GM18505 (cell line): ENCODE data around the gene C5AR1.
"Not testable (repeated sequence)": the region's sequence is repeated elsewhere in the genome, so short reads cannot be mapped to it uniquely, and the experiment has no call there.

ENCODE experiments used
- ATAC-seq: cut with Tn5 transposase; IDR thresholded peaks from one replicate; pipeline ENCODE4 v1.9.1; 2021; ENCODE audit not compliant: unreplicated experiment
- POLR2A ChIP-seq: IDR thresholded peaks from 4 replicates; pipeline ENCODE4 v1.6.1; 2011; ENCODE audit warnings: borderline replicate concordance; ENCODE audit not compliant: insufficient read depth, insufficient read length; ENCODE audit errors: extremely low read depth

The C5AR1 gene

DNA sequence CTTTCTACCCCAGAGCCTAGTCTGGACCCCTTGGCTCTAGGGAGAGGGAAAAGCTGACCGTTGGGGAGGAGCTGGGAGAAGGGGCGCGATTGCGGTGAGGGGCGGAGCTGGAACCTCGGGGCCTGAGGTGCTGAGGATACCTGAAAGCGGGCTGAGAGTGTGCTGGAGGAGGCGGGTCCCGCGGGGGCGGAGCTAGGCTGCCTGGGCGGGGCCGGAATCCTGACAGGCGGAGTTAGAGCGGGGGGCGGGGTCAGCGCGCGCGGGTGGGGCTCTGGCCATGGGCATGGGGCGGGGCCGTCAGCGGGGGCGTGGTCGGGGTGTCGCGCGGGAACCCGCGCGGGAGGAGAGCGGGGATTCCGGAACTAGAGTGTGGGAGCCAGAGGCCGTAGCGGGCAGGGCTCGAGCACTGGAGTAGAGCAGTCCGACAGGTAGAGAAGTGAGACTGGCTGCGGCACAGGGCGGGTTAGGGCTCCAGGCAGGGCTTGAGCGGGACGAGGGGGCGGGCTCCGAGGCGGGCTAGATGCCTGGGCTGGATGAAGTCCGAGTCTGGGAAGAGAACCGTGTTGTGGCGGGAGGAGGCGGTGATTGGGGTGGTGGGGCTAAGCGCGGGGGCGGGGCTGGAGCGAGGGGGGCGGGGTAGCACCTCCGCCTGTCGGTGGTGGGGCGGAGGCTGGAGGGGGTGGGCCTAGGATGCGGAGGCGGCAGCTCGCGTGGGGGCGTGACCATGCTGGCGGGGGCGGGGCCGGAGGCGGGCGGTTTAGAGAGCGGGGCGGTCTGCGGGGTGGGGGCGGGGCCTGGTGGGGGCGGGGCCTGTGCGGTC, 35.4 kb upstream of the C5AR1 start, which contains the start of gene INAFM1:
TSS of gene INAFM1 (plus strand) at position 815 of the 820 bp plus-strand sequence. CDS start 35 bp downstream, outside the sequence.
- peak; percentile 52 for ATAC-seq

DNA sequence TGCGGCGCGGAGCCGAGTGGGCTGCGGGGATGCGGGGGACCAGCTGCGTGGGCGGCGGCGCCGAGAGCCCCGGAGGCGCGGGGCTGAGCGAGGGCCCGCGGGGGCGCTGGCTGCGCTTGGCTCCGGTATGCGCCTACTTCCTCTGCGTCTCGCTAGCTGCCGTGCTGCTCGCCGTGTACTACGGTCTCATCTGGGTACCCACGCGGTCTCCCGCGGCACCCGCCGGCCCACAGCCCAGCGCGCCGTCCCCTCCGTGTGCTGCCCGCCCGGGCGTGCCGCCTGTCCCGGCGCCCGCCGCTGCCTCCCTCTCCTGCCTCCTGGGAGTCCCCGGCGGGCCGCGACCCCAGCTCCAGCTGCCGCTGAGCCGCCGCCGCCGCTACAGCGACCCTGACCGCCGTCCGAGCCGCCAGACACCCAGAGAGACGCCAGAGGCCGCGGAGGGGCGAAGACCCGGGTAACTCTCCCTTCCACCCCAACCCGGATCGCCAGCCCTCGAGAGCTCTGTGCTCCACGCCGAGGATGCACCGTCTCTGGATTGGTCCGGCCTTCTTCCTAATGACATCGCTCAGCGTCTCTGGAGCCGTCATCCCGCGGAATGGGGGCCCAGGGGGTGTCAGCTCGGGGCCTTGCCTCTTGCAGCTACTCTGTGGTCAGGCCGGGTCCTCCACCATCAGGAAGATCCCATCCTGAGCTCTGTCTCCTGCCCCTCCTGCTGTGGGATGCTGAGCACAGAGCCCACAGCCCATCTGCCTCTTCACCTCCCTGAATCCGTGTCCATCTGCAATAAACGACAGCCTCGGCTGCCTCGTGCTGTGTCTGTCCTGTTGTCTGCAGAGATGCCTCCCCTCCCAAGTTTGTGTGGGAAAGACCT, 34.5 kb upstream of the C5AR1 start:
- no peak for TF ChIP-seq POLR2A
- ATAC-seq = peak; percentile 27

More for the DNA sequence above, 35.4 kb upstream of the C5AR1 start, which contains the start of gene INAFM1:
- peak; percentile 44 for TF ChIP-seq POLR2A

- ATAC-seq = no peak
- TF ChIP-seq POLR2A = no peak
Measured at GRCh38 chr19:47275791-47276461, 33.7 kb upstream of the C5AR1 start.

DNA sequence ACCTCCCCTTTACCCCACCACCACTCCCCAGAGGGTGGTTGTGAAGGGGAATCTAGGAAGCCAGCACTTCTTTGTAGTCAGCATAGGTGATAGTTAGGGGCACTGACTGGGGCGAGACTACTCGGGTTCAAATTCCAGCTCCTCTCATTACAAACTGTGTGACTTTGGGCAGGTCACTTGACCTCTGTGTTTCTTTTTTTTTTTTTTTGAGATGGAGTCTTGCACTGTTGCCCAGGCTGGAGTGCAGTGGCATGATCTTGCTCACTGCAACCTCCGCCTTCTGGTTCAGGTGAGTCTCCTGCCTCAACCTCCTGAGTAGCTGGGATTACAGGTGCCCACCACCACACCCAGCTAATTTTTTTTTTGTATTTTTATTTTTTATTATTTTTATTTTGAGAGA, 33.1 kb upstream of the C5AR1 start:
- ATAC-seq = not testable (repeated sequence)

- ATAC-seq = no peak
- TF ChIP-seq POLR2A = no peak
Measured at GRCh38 chr19:47280183-47280797, 29.4 kb upstream of the C5AR1 start.

DNA sequence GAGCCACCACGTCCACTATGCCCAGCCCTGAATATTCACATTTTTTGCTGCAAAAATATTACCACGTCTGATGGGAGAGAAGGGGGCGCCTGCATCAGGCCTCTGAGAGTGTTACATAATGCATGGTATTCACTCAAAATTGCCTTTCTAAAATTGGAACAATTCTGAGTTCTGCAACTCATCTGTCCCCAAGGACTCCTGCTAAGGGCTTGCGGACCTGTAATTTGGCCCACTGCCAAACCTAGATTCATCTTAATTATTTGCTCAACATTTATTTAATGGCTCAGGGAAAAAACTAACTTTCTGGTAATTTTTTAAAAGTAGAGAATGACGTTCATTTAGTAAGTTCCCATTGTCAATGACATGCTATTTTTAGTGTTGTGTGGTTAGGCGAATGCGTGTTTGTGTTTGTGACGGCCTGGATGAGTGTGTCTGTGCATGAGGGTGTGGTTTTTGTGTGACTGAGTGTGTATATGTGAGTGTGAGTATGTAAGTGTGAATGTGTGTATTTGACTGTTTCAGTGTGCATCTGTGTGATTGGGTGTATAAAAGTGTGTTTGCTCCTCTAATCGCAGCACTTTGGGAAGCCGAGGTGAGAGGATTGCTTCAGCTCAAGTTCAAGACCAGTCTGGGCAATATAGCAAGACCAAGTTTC, 26.1 kb upstream of the C5AR1 start:
- no peak for ATAC-seq
- TF ChIP-seq POLR2A = no peak

DNA sequence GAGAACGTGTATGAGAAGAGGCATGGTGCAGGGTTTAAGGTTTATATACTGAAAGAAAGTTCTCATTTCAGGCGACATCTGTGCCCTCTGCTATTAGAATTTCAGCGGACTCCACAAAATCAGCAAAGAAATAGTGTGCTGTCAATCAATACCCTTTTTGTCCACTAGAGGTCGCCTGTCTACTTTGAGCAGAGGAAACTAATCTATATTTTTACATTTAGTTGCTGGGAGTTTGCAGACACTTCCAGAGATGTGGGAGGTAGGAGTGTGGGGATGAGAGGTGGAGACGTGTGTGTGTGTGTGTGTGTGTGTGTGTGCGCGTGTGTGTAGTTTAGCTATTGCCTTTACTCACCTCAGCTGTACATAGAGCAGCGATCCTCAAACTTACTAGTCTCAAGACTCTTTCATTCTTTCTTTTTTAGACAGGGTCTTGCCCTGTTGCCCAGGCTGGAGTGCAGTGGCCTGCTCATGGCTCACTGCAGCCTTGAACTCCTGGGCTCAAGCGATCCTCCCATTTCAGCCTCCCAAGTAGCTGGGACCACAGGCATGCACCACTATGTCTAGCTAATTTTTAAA, 25.2 kb upstream of the C5AR1 start:
- TF ChIP-seq POLR2A = no peak
- ATAC-seq = no peak

GRCh38 chr19:47296036-47296435, 13.6 kb upstream of the C5AR1 start:
- no peak for TF ChIP-seq POLR2A
- ATAC-seq = no peak

DNA sequence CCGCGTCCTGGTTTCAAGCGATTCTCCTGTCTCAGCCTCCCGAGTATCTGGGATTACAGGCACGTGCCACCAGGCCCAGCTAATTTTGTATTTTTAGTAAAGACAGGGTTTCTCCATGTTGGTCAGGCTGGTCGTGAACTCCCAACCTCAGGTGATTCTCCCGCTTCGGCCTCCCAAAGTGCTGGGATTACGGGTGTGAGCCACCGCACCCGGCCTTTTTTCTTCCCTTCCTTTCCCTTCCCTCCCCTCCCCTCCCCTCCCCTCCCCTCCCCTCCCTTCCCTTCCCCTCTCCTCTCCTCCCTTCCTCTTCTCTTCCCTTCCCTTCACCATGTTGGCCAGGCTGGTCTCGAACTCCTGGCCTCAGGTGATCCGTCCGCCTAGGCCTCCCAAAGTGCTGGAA, 8.8 kb upstream of the C5AR1 start:
- not testable (repeated sequence) for ATAC-seq

DNA sequence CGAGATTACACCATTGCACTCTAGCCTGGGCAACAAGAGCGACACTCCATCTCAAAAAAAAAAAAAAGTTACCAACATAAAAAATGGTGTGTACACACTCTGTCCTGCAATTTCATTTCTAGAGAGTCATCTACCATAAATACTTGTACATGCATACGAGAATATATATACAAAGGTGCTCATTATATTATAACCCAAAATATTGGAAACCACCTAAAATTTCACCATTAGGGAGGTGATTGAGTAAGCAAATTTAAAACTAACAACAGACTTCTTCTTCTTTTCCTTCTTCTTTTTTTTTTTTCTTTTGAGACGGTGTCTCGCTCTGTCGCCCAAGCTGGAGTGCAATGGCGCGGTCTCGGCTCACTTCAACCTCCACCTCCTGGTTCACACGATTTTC, 7.4 kb upstream of the C5AR1 start:
- TF ChIP-seq POLR2A = no peak

DNA sequence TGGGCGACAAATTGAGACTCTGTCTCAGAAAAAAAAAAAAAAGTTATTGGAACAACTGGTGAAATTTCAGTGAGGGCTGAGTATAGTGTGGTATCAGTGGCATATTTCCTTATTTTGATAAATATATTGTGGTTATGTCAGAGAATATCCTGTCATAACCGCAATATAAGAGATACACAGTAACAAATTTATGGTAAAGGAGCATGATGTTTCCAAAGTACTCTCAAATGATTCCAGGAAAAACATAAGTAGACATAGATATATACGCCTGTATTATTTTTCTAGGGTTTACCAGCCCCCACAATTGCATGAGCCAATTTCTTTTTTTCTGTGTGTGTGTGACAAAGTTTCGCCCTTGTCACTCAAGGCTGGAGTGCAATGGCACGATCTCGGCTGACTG, 5.7 kb upstream of the C5AR1 start:
- ATAC-seq = no peak
- TF ChIP-seq POLR2A = no peak

More for the DNA sequence above, 7.4 kb upstream of the C5AR1 start:
- ATAC-seq = no peak

GRCh38 chr19:47305309-47305751, 4.3 kb upstream of the C5AR1 start:
- ATAC-seq = no peak
- TF ChIP-seq POLR2A = no peak
